ENCODE measurements around the gene PDZRN4.

DNA sequence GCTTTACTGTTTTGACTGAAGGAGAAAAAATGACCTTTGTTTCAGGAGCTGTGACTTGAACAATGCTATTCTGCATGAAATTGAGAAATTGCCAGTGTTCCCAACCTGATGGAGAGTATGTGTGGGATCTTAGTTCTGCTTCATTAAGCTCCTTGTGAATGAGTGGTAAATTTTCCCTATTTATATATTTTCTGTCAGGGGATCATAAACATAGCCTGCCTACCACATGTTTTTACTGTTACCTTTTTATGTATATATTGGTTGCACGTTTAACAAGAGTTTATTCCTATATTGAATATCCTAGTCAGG is 271.7 kb downstream of the PDZRN4 start:
- TF ChIP-seq, protein P1, sequence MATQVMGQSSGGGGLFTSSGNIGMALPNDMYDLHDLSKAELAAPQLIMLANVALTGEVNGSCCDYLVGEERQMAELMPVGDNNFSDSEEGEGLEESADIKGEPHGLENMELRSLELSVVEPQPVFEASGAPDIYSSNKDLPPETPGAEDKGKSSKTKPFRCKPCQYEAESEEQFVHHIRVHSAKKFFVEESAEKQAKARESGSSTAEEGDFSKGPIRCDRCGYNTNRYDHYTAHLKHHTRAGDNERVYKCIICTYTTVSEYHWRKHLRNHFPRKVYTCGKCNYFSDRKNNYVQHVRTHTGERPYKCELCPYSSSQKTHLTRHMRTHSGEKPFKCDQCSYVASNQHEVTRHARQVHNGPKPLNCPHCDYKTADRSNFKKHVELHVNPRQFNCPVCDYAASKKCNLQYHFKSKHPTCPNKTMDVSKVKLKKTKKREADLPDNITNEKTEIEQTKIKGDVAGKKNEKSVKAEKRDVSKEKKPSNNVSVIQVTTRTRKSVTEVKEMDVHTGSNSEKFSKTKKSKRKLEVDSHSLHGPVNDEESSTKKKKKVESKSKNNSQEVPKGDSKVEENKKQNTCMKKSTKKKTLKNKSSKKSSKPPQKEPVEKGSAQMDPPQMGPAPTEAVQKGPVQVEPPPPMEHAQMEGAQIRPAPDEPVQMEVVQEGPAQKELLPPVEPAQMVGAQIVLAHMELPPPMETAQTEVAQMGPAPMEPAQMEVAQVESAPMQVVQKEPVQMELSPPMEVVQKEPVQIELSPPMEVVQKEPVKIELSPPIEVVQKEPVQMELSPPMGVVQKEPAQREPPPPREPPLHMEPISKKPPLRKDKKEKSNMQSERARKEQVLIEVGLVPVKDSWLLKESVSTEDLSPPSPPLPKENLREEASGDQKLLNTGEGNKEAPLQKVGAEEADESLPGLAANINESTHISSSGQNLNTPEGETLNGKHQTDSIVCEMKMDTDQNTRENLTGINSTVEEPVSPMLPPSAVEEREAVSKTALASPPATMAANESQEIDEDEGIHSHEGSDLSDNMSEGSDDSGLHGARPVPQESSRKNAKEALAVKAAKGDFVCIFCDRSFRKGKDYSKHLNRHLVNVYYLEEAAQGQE (IDR thresholded peaks at IDR 0.05; ENCODE audit: insufficient read depth in 1 of 2, low read depth in 2 of 2, low read length in 2 of 2), result no peak
- TF ChIP-seq TAF1 (IDR thresholded peaks at IDR 0.05; ENCODE audit: borderline replicate concordance, insufficient read depth, low read length) (no peak), POLR2AphosphoS5 (IDR thresholded peaks at IDR 0.05; ENCODE audit: low read depth, low read length) (no peak), SIN3A (IDR thresholded peaks at IDR 0.05; ENCODE audit: borderline replicate concordance, insufficient read depth, low read length) (no peak)

Measured in PFSK-1 (cell line).